WI38 (cell line): ENCODE measurements around the gene ZBTB16.

Experiments
- H3K4me3 ChIP-seq: 2 replicates; pipeline ENCODE4 v1.5.1; 2011; ENCODE audit warnings: low read depth, mild to moderate bottlenecking, control low read depth, low read length
- CTCF ChIP-seq: IDR thresholded peaks from 2 replicates; pipeline ENCODE4 v1.5.1; 2012; ENCODE audit warnings: low read depth, mild to moderate bottlenecking, control low read depth, low read length

Gene ZBTB16

DNA sequence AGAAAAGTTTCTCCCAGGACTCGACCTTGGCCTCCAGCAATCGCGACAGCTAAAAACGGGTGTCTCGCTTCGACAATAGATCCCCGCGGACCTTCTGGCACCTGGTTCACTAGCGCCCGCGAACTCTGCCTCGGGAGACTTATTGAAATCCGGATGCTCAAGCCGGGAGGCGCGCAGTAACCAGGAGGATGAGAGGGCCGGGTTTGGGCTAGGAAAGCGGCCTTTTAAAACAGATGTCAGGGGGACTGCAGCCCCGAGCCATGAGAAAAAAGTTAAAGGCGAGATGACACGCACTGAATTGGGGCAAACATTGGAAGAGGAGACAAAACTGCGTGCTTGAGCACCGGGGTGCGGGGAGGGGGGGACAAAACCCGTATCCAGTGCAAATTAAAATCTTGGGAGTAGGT is 637 bp upstream of the ZBTB16 start:
- TF ChIP-seq CTCF, result no peak
- H3K4me3 ChIP-seq, result no peak overlapping the region

DNA sequence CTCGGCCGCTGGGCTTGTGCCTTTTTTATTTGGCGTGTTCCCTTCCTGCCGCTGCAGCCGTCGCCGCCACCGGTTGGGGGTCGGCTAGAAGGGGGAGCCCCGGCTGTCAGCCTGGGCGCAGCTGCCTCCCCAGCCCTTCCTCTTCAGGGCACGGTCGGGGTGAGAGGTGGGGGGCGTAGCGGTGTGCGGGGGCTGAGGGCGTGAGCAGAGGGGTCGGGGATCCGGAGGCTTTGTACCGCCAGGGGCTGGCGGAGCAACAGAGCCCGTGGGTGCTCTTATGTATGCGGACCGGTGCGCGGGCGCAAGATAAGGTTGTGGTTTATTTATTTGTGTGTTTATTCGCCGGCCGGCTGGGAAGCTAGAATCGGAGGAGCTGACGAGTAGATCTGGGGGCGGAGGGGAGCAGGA is 477 bp downstream of the ZBTB16 start:
- TF ChIP-seq CTCF, result no peak
- H3K4me3 ChIP-seq, result peak overlapping the region; percentile 56; the same call in 1 of the 2 replicates

DNA sequence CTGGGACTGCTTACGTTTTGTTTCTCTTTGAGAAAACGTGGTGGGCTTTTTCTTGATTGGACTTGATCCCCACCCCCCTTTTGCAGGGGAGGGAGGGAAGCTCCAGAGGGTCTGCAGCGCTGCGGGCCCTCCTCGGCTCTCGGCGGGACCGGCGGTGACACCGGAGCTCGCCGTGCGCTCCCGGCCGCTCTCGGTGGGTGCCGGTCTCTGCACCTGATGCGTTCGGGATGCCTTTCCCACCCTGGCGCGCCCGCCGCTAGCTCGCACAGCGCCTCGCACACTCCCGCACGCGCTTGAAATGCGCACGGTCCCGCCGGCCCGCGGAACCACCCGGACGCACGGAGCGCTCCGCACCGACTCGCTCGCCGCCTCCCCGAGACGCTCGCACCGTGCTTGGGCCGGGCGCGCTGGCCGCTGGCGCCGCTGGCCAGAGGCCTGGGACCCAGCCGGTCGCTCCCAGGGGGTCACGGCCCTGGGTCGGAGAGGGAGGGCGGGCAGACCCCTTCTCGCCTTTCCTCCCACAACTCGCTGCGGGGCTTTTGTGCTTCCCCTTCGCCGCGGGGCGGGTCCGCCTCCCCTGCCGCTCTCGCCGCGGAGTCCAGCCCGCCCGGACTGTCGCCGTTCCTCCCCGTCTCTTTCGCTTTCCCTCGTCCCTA is 1.0 kb downstream of the ZBTB16 start:
- H3K4me3 ChIP-seq, result peak overlapping the region; percentile 56
- TF ChIP-seq CTCF, result no peak

DNA sequence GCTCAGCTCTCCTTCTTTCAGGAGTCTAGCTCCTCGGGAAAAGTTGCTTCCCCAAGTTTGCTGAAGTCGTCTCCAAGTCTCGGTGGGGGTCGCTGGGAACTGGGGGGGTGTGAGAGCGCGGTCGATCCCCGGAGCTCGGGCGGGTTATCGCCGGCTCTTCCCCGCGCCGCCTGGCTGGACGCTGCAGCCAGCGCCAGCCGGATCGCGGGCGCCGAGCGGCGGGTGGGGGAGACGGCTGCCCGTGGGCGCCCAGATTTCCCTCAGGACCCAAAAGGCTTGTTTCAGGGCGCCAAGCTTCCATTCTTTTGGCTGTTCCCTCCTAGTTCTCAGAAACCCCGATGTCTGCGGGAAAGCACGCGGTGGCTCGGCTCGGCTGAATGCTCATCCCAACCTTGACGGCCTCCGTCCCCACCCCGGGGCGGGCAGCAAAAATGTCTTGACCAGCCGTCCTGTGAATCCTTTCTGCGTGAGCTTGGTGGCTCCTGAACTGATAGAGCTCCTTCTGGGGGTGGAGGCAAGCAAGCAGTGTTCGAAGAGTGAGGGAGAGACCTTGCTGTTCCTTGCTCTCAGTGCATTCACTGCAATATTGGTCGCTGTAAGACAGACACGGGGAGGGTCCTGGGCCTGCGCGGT is 1.7 kb downstream of the ZBTB16 start:
- peak overlapping the region; percentile 56 for H3K4me3 ChIP-seq
- no peak for TF ChIP-seq CTCF

- no peak overlapping the region for H3K4me3 ChIP-seq
- no peak for TF ChIP-seq CTCF
These were observed 2.2 kb downstream of the ZBTB16 start for GRCh38 chr11:114061681-114062049.

DNA sequence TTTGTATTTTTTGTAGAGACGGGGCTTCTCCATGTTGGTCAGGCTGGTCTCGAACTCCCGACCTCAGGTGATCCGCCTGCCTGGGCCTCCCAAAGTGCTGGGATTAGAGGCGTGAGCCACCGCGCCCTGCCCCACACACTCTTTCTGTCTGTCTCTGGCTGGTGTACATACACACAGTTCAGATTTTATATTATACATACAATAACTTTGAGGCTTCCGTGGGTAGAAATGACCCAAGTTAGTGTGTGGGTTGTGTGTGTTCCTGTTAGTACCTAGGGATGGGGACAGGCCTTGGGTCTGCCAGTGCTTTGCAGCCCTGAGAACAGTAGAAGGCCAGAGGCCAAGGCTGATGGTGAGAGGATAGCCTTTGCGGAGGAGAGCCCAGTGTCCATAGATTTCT is 2.8 kb downstream of the ZBTB16 start:
- H3K4me3 ChIP-seq, result no peak overlapping the region
- TF ChIP-seq CTCF, result no peak

- H3K4me3 ChIP-seq, result no peak overlapping the region
- TF ChIP-seq CTCF, result no peak
These were observed 3.8 kb downstream of the ZBTB16 start for GRCh38 chr11:114063149-114063828.
